DOHH2 (cell line): Measurements from ENCODE around the gene PTPRK.

Experiments
- H3F3A ChIP-seq: fragments of 200-600 bp; sonication (generic), shearing (Covaris generic); 2 replicates; pipeline ENCODE4 v1.6.0; 2016; ENCODE audit warnings: antibody characterized with exemption, mild to moderate bottlenecking; ENCODE audit not compliant: control insufficient read depth, insufficient read depth
- H3K27ac ChIP-seq: fragments of 200-600 bp; sonication (generic); 2 replicates; pipeline ENCODE4 v1.5.1; 2014; ENCODE audit warnings: low read depth, mild to moderate bottlenecking, low read length, moderate library complexity
- H3K27me3 ChIP-seq: fragments of 200-600 bp; sonication (generic); 2 replicates; pipeline ENCODE4 v1.6.1; 2014; ENCODE audit warnings: mild to moderate bottlenecking, low read length, mixed read lengths; ENCODE audit not compliant: control insufficient read depth
- H3K36me3 ChIP-seq: fragments of 200-600 bp; sonication (generic); 2 replicates; pipeline ENCODE4 v1.6.1; 2014; ENCODE audit warnings: mild to moderate bottlenecking, low read length, moderate library complexity, mixed read lengths; ENCODE audit not compliant: control insufficient read depth
- H3K4me1 ChIP-seq: fragments of 200-600 bp; sonication (generic); 2 replicates; pipeline ENCODE4 v1.6.1; 2014; ENCODE audit warnings: mild to moderate bottlenecking, low read length, mixed read lengths; ENCODE audit not compliant: control insufficient read depth
- H3K4me2 ChIP-seq: fragments of 200-600 bp; sonication (generic); 2 replicates; pipeline ENCODE4 v1.6.0; 2014; ENCODE audit warnings: mild to moderate bottlenecking, low read length, moderate library complexity
- H3K4me3 ChIP-seq: fragments of 200-600 bp; sonication (generic); 2 replicates; pipeline ENCODE4 v1.5.1; 2014; ENCODE audit warnings: mild to moderate bottlenecking, low read length, mixed read lengths
- H3K79me2 ChIP-seq: fragments of 200-600 bp; sonication (generic); 2 replicates; pipeline ENCODE4 v1.6.1; 2014; ENCODE audit warnings: mild to moderate bottlenecking, low read length, mixed read lengths; ENCODE audit not compliant: control insufficient read depth
- H3K9me2 ChIP-seq: fragments of 200-600 bp; sonication (generic); replicated peaks from 2 replicates; pipeline ENCODE4 v1.6.1; 2014; ENCODE audit warnings: mild to moderate bottlenecking, low read length, mixed read lengths; ENCODE audit not compliant: control insufficient read depth
- H3K9me3 ChIP-seq: fragments of 200-600 bp; sonication (generic); 2 replicates; pipeline ENCODE4 v1.6.1; 2014; ENCODE audit warnings: antibody characterized with exemption, low read length, mixed read lengths; ENCODE audit not compliant: control insufficient read depth, insufficient read depth
- H4K20me1 ChIP-seq: fragments of 200-600 bp; sonication (generic); 2 replicates; pipeline ENCODE4 v1.6.0; 2014; ENCODE audit warnings: low read depth, mild to moderate bottlenecking, antibody characterized with exemption, low read length, moderate library complexity; ENCODE audit not compliant: control insufficient read depth, insufficient read depth
- CTCF ChIP-seq: fragments of 200-600 bp; sonication (generic); IDR thresholded peaks from one replicate; pipeline ENCODE4 v1.5.1; 2014; ENCODE audit warnings: antibody characterized with exemption, mild to moderate bottlenecking, low read depth, low read length; ENCODE audit not compliant: poor library complexity, severe bottlenecking
- EZH2phosphoT487 ChIP-seq: fragments of 200-600 bp; sonication (generic); IDR thresholded peaks from 2 replicates; pipeline ENCODE4 v1.6.1; 2017; ENCODE audit warnings: borderline replicate concordance, mild to moderate bottlenecking, antibody characterized with exemption, low read length, moderate library complexity, mixed read lengths

The PTPRK gene

GRCh38 chr6:128513878-128514277, 6.5 kb downstream of the PTPRK start:
- H3K27me3 ChIP-seq: no peaks in the 10 kb centered on the region
- H3K27ac ChIP-seq: no peak overlapping the region
- H3F3A ChIP-seq: no peaks in the 10 kb centered on the region
- H3K36me3 ChIP-seq: no peaks in the 10 kb centered on the region
- TF ChIP-seq EZH2phosphoT487 (no peak), CTCF (no peak)
- H3K4me3 ChIP-seq: no peak overlapping the region
- H3K9me2 ChIP-seq: no peaks in the 10 kb centered on the region
- no peaks in the 10 kb centered on the region for H3K4me1 ChIP-seq
- H3K4me2 ChIP-seq: no peak overlapping the region
- no peaks in the 10 kb centered on the region for H3K79me2 ChIP-seq
- no peaks in the 10 kb centered on the region for H3K9me3 ChIP-seq
- no peaks in the 10 kb centered on the region for H4K20me1 ChIP-seq

GRCh38 chr6:128512296-128512695, 8.1 kb downstream of the PTPRK start:
- Histone ChIP-seq H3K4me3 (no peak overlapping the region), H3K79me2 (no peaks in the 10 kb centered on the region), H3F3A (no peaks in the 10 kb centered on the region), H3K4me1 (no peaks in the 10 kb centered on the region), H3K4me2 (no peak overlapping the region), H3K9me2 (no peaks in the 10 kb centered on the region), H3K36me3 (no peaks in the 10 kb centered on the region), H3K27me3 (no peaks in the 10 kb centered on the region), H3K9me3 (no peaks in the 10 kb centered on the region), H4K20me1 (no peaks in the 10 kb centered on the region), H3K27ac (no peak overlapping the region)
- TF ChIP-seq CTCF (no peak), EZH2phosphoT487 (no peak)

- TF ChIP-seq EZH2phosphoT487: no peak
- no peak for TF ChIP-seq CTCF
- Histone ChIP-seq H4K20me1 (no peaks in the 10 kb centered on the region), H3K4me2 (no peak overlapping the region), H3K4me1 (no peaks in the 10 kb centered on the region), H3F3A (no peaks in the 10 kb centered on the region), H3K79me2 (no peaks in the 10 kb centered on the region), H3K4me3 (no peak overlapping the region), H3K9me2 (no peaks in the 10 kb centered on the region), H3K27me3 (no peaks in the 10 kb centered on the region), H3K27ac (no peak overlapping the region), H3K36me3 (no peaks in the 10 kb centered on the region), H3K9me3 (no peaks in the 10 kb centered on the region)
These were observed 8.9 kb downstream of the PTPRK start for GRCh38 chr6:128511506-128511905.

- Histone ChIP-seq H3K27ac (no peak overlapping the region), H3K4me1 (no peaks in the 10 kb centered on the region), H3K79me2 (no peaks in the 10 kb centered on the region)
These were observed 10.7 kb downstream of the PTPRK start for GRCh38 chr6:128509709-128510108.

More at GRCh38 chr6:128509709-128510108, 10.7 kb downstream of the PTPRK start:
- Histone ChIP-seq H3K36me3 (no peaks in the 10 kb centered on the region), H3K9me3 (no peaks in the 10 kb centered on the region), H3F3A (no peaks in the 10 kb centered on the region), H3K4me3 (no peak overlapping the region), H4K20me1 (no peaks in the 10 kb centered on the region), H3K27me3 (no peaks in the 10 kb centered on the region), H3K9me2 (no peaks in the 10 kb centered on the region), H3K4me2 (no peak overlapping the region)
- TF ChIP-seq CTCF (no peak), EZH2phosphoT487 (no peak)
